Spleen (tissue), 11 donors: ENCODE data around the gene STXBP6. TPM values are rescaled to one million over a fixed set of nuclear protein-coding genes. Genes with fewer than 3 reads are reported as not detected.

Source experiments
- DNase-seq: peaks from one replicate; pipeline ENCODE4 v3.0.0-alpha.2; 2020
- H3K27ac ChIP-seq, 8 donors: fragments of 200-600 bp; sonication (generic) in 7 of 8; 1 replicate in 4 of 8; 2 replicates in 4 of 8; pipeline versions ENCODE4 v1.5.0 to v1.8.0; 2016 to 2021; ENCODE audit warnings: inconsistent platforms in 4 of 8, mild to moderate bottlenecking in 4 of 8, moderate library complexity in 1 of 8
- H3K27me3 ChIP-seq, 7 donors: fragments of 200-600 bp; sonication (generic) in 6 of 7; replicated peaks in 1 of 7; 1 replicate in 4 of 7; 2 replicates in 3 of 7; pipeline versions ENCODE4 v1.5.0 to v1.8.0; 2016 to 2021; ENCODE audit warnings: inconsistent platforms in 3 of 7, mild to moderate bottlenecking in 1 of 7
- H3K36me3 ChIP-seq, 6 donors: fragments of 200-600 bp; sonication (generic) in 5 of 6; 1 replicate in 4 of 6; 2 replicates in 2 of 6; pipeline versions ENCODE4 v1.5.0 to v1.8.0; 2016 to 2021; ENCODE audit warnings: inconsistent platforms in 2 of 6
- H3K4me1 ChIP-seq, 6 donors: fragments of 200-600 bp; sonication (generic) in 5 of 6; 1 replicate in 3 of 6; 2 replicates in 3 of 6; pipeline versions ENCODE4 v1.5.0 to v1.8.0; 2016 to 2021; ENCODE audit warnings: inconsistent platforms in 3 of 6
- H3K4me3 ChIP-seq, 8 donors: fragments of 200-600 bp; sonication (generic) in 7 of 8; 1 replicate in 4 of 8; 2 replicates in 4 of 8; pipeline versions ENCODE4 v1.5.0 to v1.8.0; 2016 to 2021; ENCODE audit warnings: inconsistent platforms in 4 of 8, mild to moderate bottlenecking in 4 of 8, moderate library complexity in 2 of 8
- H3K9me3 ChIP-seq, 8 donors: fragments of 200-600 bp; sonication (generic) in 7 of 8; 1 replicate in 4 of 8; 2 replicates in 4 of 8; pipeline versions ENCODE4 v1.5.0 to v1.8.0; 2016 to 2021; ENCODE audit warnings: inconsistent platforms in 4 of 8
- POLR2A ChIP-seq, 3 donors: fragments of 450-650 bp; IDR thresholded peaks; one replicate each; pipeline ENCODE4 v1.5.1; 2017; ENCODE audit warnings: antibody characterized with exemption in 3 of 3, mild to moderate bottlenecking in 1 of 3
- POLR2AphosphoS5 ChIP-seq, 3 donors: sonication (generic); formaldehyde crosslinking; IDR thresholded peaks; one replicate each; pipeline ENCODE4 v1.5.1; 2017; ENCODE audit warnings: antibody characterized with exemption in 3 of 3
- WGBS, 5 donors: extraction: QIAGEN DNeasy Blood & Tissue Kit in 3 of 5; methylation state at CpG; one replicate each; pipeline versions ENCODE4 v1.1.5 to v1.1.7; 2013 to 2018; 5-methylcytosine and 5-hydroxymethylcytosine counted together
- intact Hi-C: fragments of 100-400 bp; cut with DNase I; formaldehyde crosslinking; loops from one replicate; pipeline ENCODE4 v1.15.0; 2023; ENCODE audit warnings: low total_unique reads
- polyA plus RNA-seq, 3 donors: library from polyadenylated mRNA; stranded (reverse); fragments of 200-250 nt; gene quantifications; one replicate each; pipeline ENCODE4 v1.2.1, GENCODE V29; 2013
- total RNA-seq, 7 donors: library from RNA; depleted of rRNA in 3 of 7; stranded (reverse); fragments of >200 nt in 3 of 7; fragmentation: NEBNext Ultra II Directional in 4 of 7; extraction: Animal tissue kit (Norgen Biotek cat#: 25700) in 4 of 7; gene quantifications; one replicate each; pipeline versions ENCODE4 v1.1.0 to v1.2.1, GENCODE V29; 2016 to 2021
- TF ChIP-seq, protein P1 (sequence below), 11 experiments: fragments of 200-600 bp in 7 of 11; fragments of 450-650 bp in 4 of 11; sonication (generic) in 4 of 11; IDR thresholded peaks in 8 of 11; conservative IDR thresholded peaks in 3 of 11; 1 replicate in 7 of 11; 2 replicates in 4 of 11; pipeline versions ENCODE4 v1.4.0 to v1.8.0; 2016 to 2021; ENCODE audit warnings: antibody characterized with exemption in 11 of 11, inconsistent platforms in 4 of 11, mild to moderate bottlenecking in 1 of 11
- donor health status: healthy with polysubstance abuse.
- donor health status: DM: no; HTN: no; CAD: no; lungs with moderate emphysema.
- donor health status: DM: no; HTN: no; CAD: no.
- donor health status: Bipolar disorder and iron deficiency.
- donor health status: healthy.
- donor health status: DM: no; HTN: no; CAD: no.
- donor health status: DM: yes; HTN: yes; CAD: no.

The STXBP6 gene
- total and polyA plus RNA-seq, 10 donors, result 0.76 to 1.4 (median 0.87) TPM

- intact Hi-C loops, result no loop called here
- Histone ChIP-seq H3K27ac (no peak overlapping the region), H3K4me1 (no peaks in the 10 kb centered on the region), H3K9me3 (no peaks in the 10 kb centered on the region), H3K36me3 (no peaks in the 10 kb centered on the region), H3K4me3 (no peak overlapping the region), H3K27me3 (peaks cover 0 to 4% (median 0%) of the 10 kb centered on the region in 7 donors)
- no peak for DNase-seq
- 66 to 87% (median 75%) methylated on average over 2 of the region's 2 CpGs for WGBS, 5 donors
- TF ChIP-seq, protein P1, sequence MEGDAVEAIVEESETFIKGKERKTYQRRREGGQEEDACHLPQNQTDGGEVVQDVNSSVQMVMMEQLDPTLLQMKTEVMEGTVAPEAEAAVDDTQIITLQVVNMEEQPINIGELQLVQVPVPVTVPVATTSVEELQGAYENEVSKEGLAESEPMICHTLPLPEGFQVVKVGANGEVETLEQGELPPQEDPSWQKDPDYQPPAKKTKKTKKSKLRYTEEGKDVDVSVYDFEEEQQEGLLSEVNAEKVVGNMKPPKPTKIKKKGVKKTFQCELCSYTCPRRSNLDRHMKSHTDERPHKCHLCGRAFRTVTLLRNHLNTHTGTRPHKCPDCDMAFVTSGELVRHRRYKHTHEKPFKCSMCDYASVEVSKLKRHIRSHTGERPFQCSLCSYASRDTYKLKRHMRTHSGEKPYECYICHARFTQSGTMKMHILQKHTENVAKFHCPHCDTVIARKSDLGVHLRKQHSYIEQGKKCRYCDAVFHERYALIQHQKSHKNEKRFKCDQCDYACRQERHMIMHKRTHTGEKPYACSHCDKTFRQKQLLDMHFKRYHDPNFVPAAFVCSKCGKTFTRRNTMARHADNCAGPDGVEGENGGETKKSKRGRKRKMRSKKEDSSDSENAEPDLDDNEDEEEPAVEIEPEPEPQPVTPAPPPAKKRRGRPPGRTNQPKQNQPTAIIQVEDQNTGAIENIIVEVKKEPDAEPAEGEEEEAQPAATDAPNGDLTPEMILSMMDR (IDR thresholded peaks at IDR 0.05 in 8 of 11, conservative IDR thresholded peaks at IDR 0.05 in 3 of 11), result no peak
- TF ChIP-seq POLR2AphosphoS5 (IDR thresholded peaks at IDR 0.05), result no peak
- no peak for TF ChIP-seq POLR2A (IDR thresholded peaks at IDR 0.05)
Measured at GRCh38 chr14:24974591-24975374, 75.2 kb downstream of the STXBP6 start.

DNA sequence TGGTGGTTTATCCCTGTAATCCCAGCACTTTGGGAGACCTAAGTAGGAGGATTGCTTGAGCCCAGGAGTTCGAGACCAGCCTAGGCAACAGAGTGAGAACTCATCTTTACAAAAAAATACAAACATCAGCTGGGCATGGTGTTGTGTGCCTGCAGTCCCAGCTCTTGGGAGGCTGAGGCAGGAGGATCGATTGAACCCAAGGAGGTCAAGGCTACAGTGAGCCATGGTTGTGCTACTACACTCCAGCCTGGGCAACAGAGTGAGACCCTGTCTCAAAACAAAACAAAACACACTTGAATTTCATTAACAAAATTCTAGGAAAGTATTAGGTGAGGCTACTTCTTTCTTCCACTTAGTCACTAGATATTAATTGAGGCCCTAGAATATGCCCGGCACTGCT, 77.1 kb downstream of the STXBP6 start:
- H3K9me3 ChIP-seq, result no peaks in the 10 kb centered on the region
- no peaks in the 10 kb centered on the region for H3K4me1 ChIP-seq
- H3K36me3 ChIP-seq, result no peaks in the 10 kb centered on the region
- DNase-seq, result no peak
- no peak overlapping the region for H3K4me3 ChIP-seq
- TF ChIP-seq, protein P1 (IDR thresholded peaks at IDR 0.05 in 8 of 11, conservative IDR thresholded peaks at IDR 0.05 in 3 of 11), result no peak
- TF ChIP-seq POLR2AphosphoS5 (IDR thresholded peaks at IDR 0.05) (no peak), POLR2A (IDR thresholded peaks at IDR 0.05) (no peak)
- intact Hi-C loops, result no loop called here
- peaks cover 0 to 4% (median 0%) of the 10 kb centered on the region in 7 donors for H3K27me3 ChIP-seq
- WGBS, 5 donors, result 82 to 98% (median 91%) methylated on average over 3 of the region's 3 CpGs
- no peak overlapping the region for H3K27ac ChIP-seq

DNA sequence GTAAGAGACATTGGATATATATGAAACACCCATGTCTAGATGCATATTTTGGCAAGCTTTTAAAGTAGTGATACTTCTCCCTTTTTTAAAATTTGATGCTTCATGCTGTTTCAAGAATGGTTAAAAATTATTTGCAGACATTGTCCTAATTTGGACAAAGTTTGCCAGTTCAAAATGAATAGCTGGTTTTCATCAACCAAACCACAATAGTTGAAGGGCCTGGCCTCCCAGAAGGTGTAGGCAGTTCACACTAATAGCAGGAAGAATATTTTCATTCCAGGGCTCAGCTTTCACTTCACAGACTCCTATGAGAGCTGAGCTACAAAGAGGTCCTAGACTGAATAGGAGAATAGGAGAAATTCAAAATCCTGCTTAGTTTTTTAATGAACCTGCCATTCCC, 78.7 kb downstream of the STXBP6 start:
- Histone ChIP-seq H3K36me3 (no peaks in the 10 kb centered on the region), H3K4me1 (no peaks in the 10 kb centered on the region), H3K9me3 (no peaks in the 10 kb centered on the region), H3K4me3 (no peak overlapping the region), H3K27me3 (no peaks in the 10 kb centered on the region), H3K27ac (no peak overlapping the region)
- no peak for DNase-seq
- intact Hi-C loops, result no loop called here
- TF ChIP-seq POLR2AphosphoS5 (IDR thresholded peaks at IDR 0.05) (no peak), POLR2A (IDR thresholded peaks at IDR 0.05) (no peak)
- TF ChIP-seq, protein P1 (IDR thresholded peaks at IDR 0.05 in 8 of 11, conservative IDR thresholded peaks at IDR 0.05 in 3 of 11), result no peak

- H3K27ac ChIP-seq, result no peak overlapping the region
- 86 to 97% (median 88%) methylated on average over 1 of the region's 1 CpG for WGBS, 5 donors
- no peak for DNase-seq
- no peaks in the 10 kb centered on the region for H3K9me3 ChIP-seq
- H3K4me3 ChIP-seq, result no peak overlapping the region
- no peaks in the 10 kb centered on the region for H3K27me3 ChIP-seq
- intact Hi-C loops, result no loop called here
- no peaks in the 10 kb centered on the region for H3K4me1 ChIP-seq
- no peaks in the 10 kb centered on the region for H3K36me3 ChIP-seq
- TF ChIP-seq POLR2AphosphoS5 (IDR thresholded peaks at IDR 0.05), result no peak
- TF ChIP-seq, protein P1 (IDR thresholded peaks at IDR 0.05 in 8 of 11, conservative IDR thresholded peaks at IDR 0.05 in 3 of 11), result no peak
- no peak for TF ChIP-seq POLR2A (IDR thresholded peaks at IDR 0.05)
Measured at GRCh38 chr14:24966579-24966964, 83.4 kb downstream of the STXBP6 start.
